ENCODE measurements around the gene ANKS1A.

The ANKS1A gene

DNA sequence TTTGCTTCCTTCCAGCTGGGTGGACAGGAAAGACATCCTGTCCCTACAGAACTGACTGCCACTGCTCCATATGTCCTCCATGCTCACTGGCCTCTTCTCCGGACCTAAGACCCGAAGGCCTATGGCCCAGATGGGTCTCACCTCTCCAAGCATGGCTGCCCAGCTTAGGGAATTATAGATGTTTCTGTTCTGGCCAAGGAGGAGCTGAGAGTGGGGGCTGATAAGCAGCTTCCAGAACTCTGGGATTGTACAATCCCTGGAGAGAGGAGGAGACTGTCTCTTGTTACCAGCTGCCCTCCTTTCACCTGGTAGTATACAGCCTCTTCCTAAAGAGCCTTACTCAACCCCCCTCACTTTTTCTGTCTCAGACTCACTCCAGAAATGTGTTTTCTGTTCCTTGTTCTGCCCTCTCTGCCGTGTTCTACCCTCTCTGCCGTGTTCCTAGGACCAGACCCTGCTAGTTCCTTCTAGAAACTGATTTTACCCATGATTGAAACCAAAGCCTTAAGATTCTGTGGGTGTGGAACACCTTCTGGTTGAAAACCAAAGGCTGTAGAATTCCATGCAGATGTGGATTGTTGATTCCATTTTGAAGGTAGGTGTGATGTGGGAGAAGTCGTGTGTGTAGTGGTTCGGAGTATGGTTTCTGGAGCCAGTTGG, 28.7 kb downstream of the ANKS1A start:
- no peak overlapping the region for H3K4me3 ChIP-seq (ENCODE audit: low read depth, low read length)
- TF ChIP-seq, protein P1, sequence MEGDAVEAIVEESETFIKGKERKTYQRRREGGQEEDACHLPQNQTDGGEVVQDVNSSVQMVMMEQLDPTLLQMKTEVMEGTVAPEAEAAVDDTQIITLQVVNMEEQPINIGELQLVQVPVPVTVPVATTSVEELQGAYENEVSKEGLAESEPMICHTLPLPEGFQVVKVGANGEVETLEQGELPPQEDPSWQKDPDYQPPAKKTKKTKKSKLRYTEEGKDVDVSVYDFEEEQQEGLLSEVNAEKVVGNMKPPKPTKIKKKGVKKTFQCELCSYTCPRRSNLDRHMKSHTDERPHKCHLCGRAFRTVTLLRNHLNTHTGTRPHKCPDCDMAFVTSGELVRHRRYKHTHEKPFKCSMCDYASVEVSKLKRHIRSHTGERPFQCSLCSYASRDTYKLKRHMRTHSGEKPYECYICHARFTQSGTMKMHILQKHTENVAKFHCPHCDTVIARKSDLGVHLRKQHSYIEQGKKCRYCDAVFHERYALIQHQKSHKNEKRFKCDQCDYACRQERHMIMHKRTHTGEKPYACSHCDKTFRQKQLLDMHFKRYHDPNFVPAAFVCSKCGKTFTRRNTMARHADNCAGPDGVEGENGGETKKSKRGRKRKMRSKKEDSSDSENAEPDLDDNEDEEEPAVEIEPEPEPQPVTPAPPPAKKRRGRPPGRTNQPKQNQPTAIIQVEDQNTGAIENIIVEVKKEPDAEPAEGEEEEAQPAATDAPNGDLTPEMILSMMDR (IDR thresholded peaks at IDR 0.05; ENCODE audit: low read depth, low read length) = no peak
- in situ Hi-C loops (cut with HindIII; ENCODE audit: low sequenced_read_pairs) = no loop called here
- no peak for DNase-seq (ENCODE audit: low read depth, low spot score)

DNA sequence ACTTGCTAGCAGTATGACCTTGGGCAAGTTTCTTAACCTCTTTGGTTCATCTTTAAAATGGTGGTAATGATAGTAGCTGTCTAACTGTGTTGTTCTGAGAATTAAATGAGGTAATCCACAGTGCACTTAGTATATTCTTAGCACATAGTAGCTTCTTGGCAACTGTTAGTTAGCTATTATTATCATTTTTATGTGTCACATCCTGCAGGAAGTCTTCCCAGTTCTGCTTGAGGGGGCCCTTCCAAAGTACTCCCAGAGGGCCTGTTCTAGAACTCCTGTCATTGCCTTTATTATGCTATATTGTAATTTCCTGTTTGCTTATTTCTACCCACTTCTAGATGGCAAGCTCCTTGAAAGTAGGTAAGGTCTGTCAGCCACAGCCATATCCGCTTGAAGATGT, 30.6 kb downstream of the ANKS1A start:
- no peak overlapping the region for H3K4me3 ChIP-seq (ENCODE audit: low read depth, low read length)
- in situ Hi-C loops (cut with HindIII; ENCODE audit: low sequenced_read_pairs) = no loop called here
- TF ChIP-seq, protein P1 (IDR thresholded peaks at IDR 0.05; ENCODE audit: low read depth, low read length) = no peak
- peak; percentile 7 for DNase-seq (ENCODE audit: low read depth, low spot score)

DNA sequence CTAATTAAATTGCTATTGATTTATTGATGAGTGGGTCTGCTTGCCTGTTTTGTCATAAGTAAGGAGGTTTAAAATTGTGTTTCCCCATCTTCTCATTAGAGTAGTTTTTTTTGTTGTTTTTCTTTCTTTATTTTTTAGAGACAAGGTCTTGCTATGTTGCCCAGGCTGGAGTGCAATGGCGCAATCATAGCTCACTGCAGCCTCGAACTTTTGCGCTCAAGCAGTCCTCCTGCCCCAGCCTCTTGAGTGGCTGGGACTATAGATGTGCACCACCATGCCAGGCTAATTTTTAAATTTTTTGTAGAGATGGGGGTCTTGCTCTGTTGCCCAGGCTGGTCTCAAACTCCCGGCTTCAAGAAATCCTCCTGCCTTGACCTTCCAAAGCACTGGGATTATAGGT, 31.0 kb downstream of the ANKS1A start:
- in situ Hi-C loops (cut with HindIII; ENCODE audit: low sequenced_read_pairs) = no loop called here
- no peak for DNase-seq (ENCODE audit: low read depth, low spot score)
- H3K4me3 ChIP-seq (ENCODE audit: low read depth, low read length) = no peak overlapping the region
- TF ChIP-seq, protein P1 (IDR thresholded peaks at IDR 0.05; ENCODE audit: low read depth, low read length) = no peak

DNA sequence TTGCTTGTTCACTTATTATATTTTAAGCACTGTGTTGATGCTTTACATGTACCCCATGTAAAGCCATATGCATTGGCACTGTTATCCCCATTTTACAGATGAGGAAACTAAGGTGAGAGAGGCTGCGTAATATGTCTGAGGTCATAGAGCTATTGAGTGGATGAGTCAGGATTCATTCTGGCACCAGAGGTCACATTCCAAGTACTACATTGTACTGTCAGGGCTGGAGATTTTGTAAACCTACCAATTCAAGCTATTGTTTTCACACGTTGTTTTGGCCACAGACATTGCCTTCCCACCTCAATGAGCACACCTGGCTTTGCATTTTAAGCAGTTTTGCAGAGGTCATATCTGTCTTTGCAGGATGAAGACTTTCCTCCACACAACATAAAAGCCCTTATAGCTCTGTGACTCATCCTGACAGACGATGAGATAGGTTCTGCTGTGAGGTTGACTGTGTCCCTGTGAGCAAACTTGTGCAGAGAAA, 33.2 kb downstream of the ANKS1A start:
- in situ Hi-C loops (cut with HindIII; ENCODE audit: low sequenced_read_pairs) = no loop called here
- TF ChIP-seq, protein P1 (IDR thresholded peaks at IDR 0.05; ENCODE audit: low read depth, low read length) = no peak
- peak; percentile 64 for DNase-seq (ENCODE audit: low read depth, low spot score)
- H3K4me3 ChIP-seq (ENCODE audit: low read depth, low read length) = no peak overlapping the region

DNA sequence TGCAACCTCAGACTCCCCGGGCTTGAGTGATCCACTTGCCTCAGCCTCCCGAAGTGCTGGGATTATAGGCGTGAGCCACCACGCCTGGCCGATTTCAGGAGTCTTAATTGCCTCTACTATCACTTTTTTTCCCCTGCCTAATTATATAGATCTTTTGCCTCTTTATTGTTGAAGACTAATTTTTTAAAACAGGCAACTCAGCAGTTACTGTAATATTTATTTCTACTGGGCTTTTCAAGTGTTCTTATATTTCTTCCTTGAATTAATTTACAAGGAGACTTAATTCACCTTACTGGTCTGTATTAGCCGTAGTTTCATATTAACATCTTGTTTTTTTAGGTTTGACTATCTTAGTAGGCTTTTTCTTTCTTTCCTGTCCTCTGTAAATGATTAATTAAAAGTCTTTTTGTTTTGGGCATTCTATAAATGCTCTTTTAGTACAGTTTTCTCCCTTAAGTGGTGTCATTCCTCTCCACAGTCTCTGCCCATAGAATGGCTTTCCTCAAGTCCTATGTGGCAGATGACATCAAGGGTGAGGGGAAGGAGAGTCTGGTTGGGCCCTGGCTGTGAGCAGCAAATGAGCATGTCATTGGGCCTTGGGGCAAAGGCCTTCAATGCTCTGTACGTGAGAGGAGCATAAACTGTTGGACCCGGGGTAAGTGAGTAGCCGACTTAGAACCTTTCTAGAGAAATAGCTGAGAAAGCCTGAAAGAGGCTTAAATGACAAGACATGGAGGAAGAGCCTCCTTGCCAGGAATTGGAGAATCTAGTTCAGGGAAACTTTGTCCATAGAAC, 36.0 kb downstream of the ANKS1A start:
- in situ Hi-C loops (cut with HindIII; ENCODE audit: low sequenced_read_pairs) = no loop called here
- no peak overlapping the region for H3K4me3 ChIP-seq (ENCODE audit: low read depth, low read length)
- TF ChIP-seq, protein P1 (IDR thresholded peaks at IDR 0.05; ENCODE audit: low read depth, low read length) = no peak
- no peak for DNase-seq (ENCODE audit: low read depth, low spot score)

DNA sequence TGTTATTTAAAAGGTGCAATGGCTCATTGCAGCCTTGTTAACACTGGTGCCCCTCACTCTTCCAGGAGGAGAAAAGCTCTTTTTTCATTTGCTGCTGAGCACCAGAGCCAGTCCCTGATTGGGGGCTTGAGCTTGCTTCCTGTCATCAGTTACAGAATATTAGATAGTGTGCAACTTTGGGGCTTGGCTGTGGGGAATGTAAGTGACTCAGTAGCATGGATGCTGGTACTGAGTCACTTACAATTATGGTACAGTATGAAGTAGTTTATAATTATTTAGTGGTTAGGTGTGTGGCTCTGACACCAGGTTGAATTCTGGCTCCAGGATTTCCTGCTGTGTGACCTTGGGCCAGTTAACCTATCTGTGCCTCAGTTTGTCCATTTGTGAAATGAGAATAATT, 37.6 kb downstream of the ANKS1A start:
- in situ Hi-C loops (cut with HindIII; ENCODE audit: low sequenced_read_pairs) = no loop called here
- DNase-seq (ENCODE audit: low read depth, low spot score) = peak; percentile 32
- H3K4me3 ChIP-seq (ENCODE audit: low read depth, low read length) = no peak overlapping the region
- TF ChIP-seq, protein P1 (IDR thresholded peaks at IDR 0.05; ENCODE audit: low read depth, low read length) = no peak

Measured in astrocyte of the spinal cord (primary cell).